Fibroblast of skin of scalp (primary cell): ENCODE results near the gene PRKCSH.
"Not testable (repeated sequence)": the region's sequence is repeated elsewhere in the genome, so short reads cannot be mapped to it uniquely, and the experiment has no call there.

ENCODE experiments used
- DNase-seq: peaks from one replicate; pipeline ENCODE4 v3.0.0-alpha.2; 2013

Gene PRKCSH

GRCh38 chr19:11420429-11421370, 14.7 kb upstream of the PRKCSH start:
- no peak for DNase-seq

DNA sequence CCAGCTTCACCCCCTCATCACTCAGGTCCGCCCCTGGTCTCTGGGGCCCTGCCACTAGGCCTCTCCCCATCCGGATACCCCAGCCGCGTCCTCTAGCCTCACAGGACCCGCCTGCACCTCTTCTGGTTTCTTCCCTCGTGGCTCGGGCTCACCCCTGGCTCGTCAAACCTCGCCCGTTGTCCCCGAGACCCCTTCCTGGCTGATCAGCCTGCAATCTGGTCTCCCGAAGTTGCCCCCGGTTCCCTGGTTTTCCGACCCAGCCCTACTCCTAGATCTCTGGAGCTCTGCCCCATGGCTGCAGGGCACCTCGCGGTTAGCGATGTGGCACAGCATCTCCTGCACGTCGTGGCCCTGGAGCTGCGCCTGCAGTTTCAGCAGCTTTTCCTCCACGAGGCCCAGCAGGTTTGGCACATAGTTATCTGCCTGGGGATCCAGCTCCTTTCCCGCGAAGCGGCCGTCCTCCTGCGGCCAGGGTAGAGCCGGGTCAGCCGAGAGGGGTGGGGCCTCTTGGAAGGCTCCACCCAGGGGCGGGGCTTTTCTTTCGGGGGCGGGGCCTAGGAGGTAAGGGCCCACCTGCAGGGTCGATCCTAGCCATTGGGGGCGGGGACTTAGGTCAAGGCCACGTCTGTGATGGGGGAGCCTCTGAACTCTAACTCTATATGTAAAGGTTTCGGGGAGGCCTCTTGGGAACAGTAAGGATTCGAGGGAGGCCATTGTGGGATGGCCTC, 13.9 kb upstream of the PRKCSH start:
- no peak for DNase-seq

- peak; percentile 58 for DNase-seq
These were observed 13.0 kb upstream of the PRKCSH start for GRCh38 chr19:11422163-11423065.

- DNase-seq, result no peak
These were observed 12.2 kb upstream of the PRKCSH start for GRCh38 chr19:11423164-11423790.

GRCh38 chr19:11423791-11424181, 11.6 kb upstream of the PRKCSH start:
- DNase-seq, result no peak

DNA sequence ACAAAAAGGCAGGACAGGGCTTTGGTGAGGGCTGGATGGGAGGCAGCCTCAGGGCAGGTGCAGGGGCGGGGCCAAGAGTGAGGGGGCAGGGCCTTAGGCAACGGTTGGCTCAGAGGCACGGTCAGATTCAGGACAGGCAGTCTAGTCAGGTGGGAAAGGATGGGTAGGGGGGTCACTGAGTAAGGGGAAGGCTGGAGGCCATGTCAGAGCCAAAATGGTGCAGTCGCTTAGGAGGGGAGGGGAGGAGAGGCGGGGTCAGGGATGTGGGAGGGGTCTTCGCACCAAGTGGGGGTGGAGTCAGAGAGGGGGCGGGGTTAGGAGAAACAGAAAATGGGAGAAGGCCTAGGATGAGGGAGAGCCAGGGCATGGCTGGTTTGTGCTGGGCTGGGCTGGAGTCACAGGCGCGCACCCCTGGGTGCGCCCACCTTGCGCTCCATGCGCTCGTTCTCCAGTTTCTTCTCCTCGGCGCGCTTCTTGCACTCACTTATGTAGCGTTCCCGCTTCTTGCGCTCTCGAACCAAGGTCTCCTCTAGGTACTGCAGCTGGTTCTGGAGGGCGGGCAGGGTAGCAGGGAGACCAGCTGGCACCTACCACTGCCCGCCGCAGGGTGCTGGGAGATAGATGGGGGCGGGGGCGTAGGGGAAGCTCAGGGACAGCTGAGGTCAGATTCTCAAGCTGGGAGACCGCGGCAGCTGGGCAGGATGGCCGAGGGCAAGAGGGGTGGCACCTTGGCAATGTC, 9.5 kb upstream of the PRKCSH start:
- no peak for DNase-seq

GRCh38 chr19:11426656-11427055, 8.8 kb upstream of the PRKCSH start:
- DNase-seq, result no peak

DNA sequence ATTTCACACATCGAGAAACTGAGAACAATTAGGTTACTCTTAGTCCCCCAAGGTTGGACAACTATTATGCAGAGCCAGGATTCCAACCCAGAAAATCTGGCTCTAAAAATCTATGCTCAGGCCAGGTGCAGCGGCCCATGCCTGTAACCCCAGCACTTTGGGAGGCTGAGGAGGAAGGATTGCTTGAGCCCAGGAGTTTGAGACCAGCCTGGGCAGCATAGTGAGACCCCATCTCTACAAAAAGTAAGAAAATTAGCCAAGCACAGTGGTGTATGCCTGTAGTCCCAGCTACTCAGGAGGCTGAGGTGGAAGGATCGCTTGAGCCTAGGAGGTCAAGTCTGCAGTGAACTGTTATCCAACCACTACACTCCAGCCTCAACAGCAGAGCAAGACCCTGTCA, 1.9 kb upstream of the PRKCSH start:
- not testable (repeated sequence) for DNase-seq

DNA sequence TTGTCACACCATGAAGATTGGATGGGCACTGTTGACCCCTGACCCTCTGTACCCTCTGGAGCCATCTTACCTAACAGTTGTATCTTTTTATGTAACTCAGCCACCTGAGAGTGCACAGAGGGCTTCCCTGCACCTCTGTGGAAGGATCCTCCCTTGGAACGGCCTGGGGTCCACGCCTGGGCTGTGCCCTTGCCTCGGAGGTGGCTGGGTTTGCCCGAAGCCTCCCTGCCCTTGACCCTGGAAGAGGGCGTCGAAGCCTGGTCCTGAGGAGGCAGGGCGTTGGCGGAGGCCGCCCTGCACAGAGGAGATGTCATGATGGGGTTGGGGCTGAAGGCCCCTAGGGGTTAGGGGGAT, 755 bp upstream of the PRKCSH start:
- no peak for DNase-seq

DNA sequence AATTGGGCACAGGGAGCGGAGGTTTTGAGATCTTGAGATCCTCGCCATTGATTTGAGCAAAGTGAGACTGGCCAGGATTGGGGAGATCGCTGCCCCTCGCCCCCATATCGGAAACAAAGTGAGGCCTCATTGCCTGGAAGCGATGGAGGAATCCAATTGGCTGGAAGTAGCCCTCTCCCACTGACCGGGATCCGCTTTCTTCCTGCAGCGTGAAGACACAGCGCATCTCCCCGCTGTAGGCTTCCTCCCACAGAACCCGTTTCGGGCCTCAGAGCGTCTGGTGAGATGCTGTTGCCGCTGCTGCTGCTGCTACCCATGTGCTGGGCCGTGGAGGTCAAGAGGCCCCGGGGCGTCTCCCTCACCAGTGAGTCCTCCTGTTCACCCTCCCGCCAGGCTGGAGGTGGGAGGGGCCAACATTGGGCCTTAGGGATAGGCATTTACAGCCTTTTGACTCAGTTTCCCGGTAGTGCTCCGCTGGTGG, 438 bp downstream of the PRKCSH start:
- DNase-seq, result no peak

GRCh38 chr19:11437955-11438354, 2.5 kb downstream of the PRKCSH start:
- DNase-seq, result no peak

DNA sequence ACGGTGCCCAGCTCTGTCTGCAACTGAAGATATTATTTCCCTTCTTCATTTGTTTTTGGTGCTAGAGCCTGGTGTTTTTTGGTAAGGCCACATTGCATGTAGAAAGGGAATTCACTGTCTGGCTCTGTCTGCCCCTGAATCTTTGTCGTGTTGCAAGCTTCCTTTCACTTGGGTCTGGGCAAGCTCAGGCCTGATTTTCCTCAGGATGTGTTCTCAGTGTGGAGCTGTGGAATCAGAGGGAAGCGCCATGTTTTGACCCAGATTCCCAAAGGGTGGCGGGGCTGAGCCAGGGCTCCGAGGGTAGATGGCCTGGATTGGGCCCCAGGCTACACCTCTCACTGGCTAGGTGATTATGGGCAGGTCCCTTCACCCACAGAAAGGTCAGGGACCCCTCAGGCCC, 8.6 kb downstream of the PRKCSH start:
- DNase-seq, result no peak

- no peak for DNase-seq
These were observed 9.7 kb downstream of the PRKCSH start for GRCh38 chr19:11445141-11445540.

- DNase-seq, result no peak
These were observed 10.8 kb downstream of the PRKCSH start for GRCh38 chr19:11446271-11446651.

DNA sequence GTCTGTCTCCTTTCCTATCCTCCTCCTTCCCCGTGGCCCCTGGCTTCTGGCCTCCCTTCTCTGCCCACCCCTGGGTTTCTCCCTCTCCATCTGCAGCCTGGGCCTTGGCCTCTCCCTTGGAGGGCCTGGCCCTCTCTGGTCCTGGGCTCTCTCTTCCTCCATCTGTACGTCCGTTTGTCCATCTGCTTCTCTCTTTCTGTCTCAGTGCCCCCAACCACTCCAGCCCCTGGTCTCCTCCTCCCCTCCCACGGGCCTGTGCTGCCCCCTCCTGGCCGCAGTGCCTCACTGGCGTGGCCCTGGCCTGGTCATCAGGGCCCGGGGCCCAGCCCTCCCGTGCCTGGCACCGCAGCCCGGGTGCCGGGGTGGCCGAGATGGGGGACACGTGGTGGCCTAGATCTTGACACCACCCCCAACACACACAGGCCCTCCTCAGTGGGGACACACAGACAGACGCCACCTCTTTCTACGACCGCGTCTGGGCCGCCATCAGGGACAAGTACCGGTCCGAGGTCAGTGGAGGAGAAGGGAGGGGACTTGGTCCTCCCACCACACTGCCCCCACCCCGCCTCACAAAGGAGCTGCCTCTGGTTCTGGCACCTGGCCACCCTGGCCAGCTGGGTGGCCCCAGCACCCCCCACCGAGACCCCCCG, 11.3 kb downstream of the PRKCSH start:
- peak; percentile 28 for DNase-seq

DNA sequence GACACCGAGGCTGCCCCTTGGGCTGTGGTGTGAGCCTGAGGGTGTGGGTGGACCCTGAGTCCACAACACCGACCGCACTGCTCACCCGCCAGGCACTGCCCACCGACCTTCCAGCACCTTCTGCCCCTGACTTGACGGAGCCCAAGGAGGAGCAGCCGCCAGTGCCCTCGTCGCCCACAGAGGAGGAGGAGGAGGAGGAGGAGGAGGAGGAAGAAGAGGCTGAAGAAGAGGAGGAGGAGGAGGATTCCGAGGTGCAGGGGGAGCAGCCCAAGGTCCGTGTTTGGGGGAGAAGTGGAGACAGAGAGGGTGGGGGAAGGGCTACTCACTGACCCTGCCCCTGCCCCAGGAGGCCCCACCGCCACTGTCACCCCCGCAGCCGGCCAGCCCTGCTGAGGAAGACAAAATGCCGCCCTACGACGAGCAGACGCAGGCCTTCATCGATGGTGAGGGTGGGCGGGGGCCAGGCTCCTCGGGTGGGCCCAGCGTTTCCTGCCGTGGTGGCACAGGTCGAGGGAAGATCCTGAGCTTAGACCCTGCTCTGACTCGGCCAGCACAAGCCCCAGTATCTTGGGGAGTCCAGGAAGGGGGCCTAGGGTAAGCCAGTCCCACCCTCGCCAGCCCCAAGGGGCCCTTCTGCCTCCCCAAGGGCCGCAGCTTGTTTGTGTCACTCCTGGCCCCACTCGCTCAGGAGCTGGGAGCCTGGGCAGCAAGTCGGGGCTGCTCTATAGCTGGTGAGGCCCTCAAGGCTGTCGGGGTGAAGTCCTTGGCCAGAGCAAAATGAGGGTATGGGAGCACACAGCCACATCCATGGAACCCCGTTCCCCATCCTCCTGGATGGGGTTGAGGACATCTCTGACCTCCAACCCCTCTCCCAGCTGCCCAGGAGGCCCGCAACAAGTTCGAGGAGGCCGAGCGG, 12.2 kb downstream of the PRKCSH start:
- DNase-seq, result no peak

- no peak for DNase-seq
These were observed 13.0 kb downstream of the PRKCSH start for GRCh38 chr19:11448410-11448809.

- no peak for DNase-seq
These were observed 13.6 kb downstream of the PRKCSH start for GRCh38 chr19:11448923-11449554.

GRCh38 chr19:11450570-11451326, 15.3 kb downstream of the PRKCSH start:
- no peak for DNase-seq
